ENCODE results near the gene DDR1.
"Not testable (repeated sequence)": the region's sequence is repeated elsewhere in the genome, so short reads cannot be mapped to it uniquely, and the experiment has no call there.

DDR1 gene

GRCh38 chr6:30922447-30922852 lies 38.1 kb downstream of the DDR1 start:
- no peak for DNase-seq

- DNase-seq: not testable (repeated sequence)
These were observed 39.8 kb downstream of the DDR1 start for GRCh38 chr6:30924040-30924627.

GRCh38 chr6:30926644-30927043 lies 42.3 kb downstream of the DDR1 start:
- DNase-seq: no peak

GRCh38 chr6:30927080-30927479 lies 42.8 kb downstream of the DDR1 start:
- not testable (repeated sequence) for DNase-seq

GRCh38 chr6:30928677-30929076 lies 44.4 kb downstream of the DDR1 start:
- no peak for DNase-seq

- no peak for DNase-seq
These were observed 46.2 kb downstream of the DDR1 start for GRCh38 chr6:30930506-30930905.

GRCh38 chr6:30931272-30931671 lies 47.0 kb downstream of the DDR1 start:
- no peak for DNase-seq

GRCh38 chr6:30931969-30932645 lies 47.8 kb downstream of the DDR1 start, which contains the start of gene SFTA2:
TSS of gene SFTA2 (minus strand) at chr6:30932170. CDS start at chr6:30932096, 74 bp downstream.
- no peak for DNase-seq

- DNase-seq: no peak
These were observed 48.5 kb downstream of the DDR1 start for GRCh38 chr6:30932665-30933365.

- DNase-seq: no peak
These were observed 50.7 kb downstream of the DDR1 start for GRCh38 chr6:30935018-30935417.

GRCh38 chr6:30937265-30937664 lies 52.9 kb downstream of the DDR1 start:
- DNase-seq: no peak

- no peak for DNase-seq
These were observed 54.4 kb downstream of the DDR1 start for GRCh38 chr6:30938730-30939129.

GRCh38 chr6:30939473-30939872 lies 55.2 kb downstream of the DDR1 start:
- DNase-seq: no peak

- DNase-seq: no peak
These were observed 56.2 kb downstream of the DDR1 start, which contains the start of gene MUCL3 for GRCh38 chr6:30940361-30940986. TSS of gene MUCL3 (plus strand) at chr6:30940973. CDS start at chr6:30941000, 27 bp downstream.

- DNase-seq: no peak
These were observed 58.2 kb downstream of the DDR1 start for GRCh38 chr6:30942338-30943060.

GRCh38 chr6:30944051-30944450 lies 59.7 kb downstream of the DDR1 start:
- DNase-seq: no peak

- DNase-seq: no peak
These were observed 61.0 kb downstream of the DDR1 start for GRCh38 chr6:30945281-30945680.

GRCh38 chr6:30947231-30947630 lies 62.9 kb downstream of the DDR1 start:
- DNase-seq: no peak

GRCh38 chr6:30948811-30949210 lies 64.5 kb downstream of the DDR1 start:
- DNase-seq: no peak
